IPS-15b (cell line): ENCODE measurements around the gene VEGFB.

Experiments
- H3K27me3 ChIP-seq: one replicate; pipeline ENCODE4 v1.6.1; 2013; ENCODE audit warnings: low read length; ENCODE audit not compliant: control insufficient read depth, insufficient read depth
- H3K36me3 ChIP-seq: one replicate; pipeline ENCODE4 v1.6.1; 2013; ENCODE audit warnings: low read length; ENCODE audit not compliant: control insufficient read depth, insufficient read depth
- H3K4me1 ChIP-seq: one replicate; pipeline ENCODE4 v1.6.1; 2013; ENCODE audit warnings: mild to moderate bottlenecking, low read length; ENCODE audit not compliant: control insufficient read depth, insufficient read depth
- H3K4me3 ChIP-seq: one replicate; pipeline ENCODE4 v1.5.1; 2013; ENCODE audit warnings: low read depth, low read length
- H3K9ac ChIP-seq: one replicate; pipeline ENCODE4 v1.6.1; 2013; ENCODE audit warnings: low read depth, mild to moderate bottlenecking, low read length
- H3K9me3 ChIP-seq: one replicate; pipeline ENCODE4 v1.6.1; 2013; ENCODE audit warnings: mild to moderate bottlenecking, low read length; ENCODE audit not compliant: control insufficient read depth, insufficient read depth

The VEGFB gene

DNA sequence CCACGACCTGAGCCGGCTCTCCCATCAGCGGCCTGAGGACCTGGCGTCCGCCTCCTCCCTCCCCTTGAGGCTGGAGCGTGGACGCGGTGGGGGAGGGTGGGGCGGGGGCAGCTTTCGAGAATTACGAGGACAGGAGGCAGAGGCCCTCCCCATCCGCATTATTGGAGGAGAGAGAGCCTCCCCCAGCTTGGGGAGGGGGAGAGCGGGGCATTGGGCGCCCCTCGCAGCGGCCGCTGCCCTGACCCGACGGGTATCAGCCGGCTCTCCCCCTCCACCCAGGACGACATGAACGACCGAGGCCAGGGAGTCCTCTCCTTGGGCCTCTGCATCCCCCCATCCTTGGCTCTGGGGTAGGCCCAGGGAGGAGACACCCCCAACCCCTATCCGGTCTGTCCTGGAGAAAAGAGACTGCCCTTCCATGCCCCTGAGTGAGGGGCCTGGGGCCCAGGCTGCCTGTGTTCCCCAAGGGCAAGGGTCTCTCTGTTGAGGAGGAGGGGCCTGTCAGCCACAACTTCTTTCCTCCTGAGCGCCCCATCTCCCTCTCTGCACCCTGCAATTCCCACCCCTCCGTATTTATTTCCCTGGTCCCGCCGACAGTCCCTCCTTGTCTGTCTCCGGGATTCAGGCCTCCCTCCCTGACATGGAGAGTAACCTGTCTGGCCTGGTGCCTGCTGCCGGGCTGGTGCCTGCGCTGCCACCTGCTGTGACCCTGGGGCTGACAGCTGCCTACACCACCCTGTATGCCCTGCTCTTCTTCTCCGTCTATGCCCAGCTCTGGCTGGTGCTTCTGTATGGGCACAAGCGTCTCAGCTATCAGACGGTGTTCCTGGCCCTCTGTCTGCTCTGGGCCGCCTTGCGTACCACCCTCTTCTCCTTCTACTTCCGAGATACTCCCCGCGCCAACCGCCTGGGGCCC is 51.8 kb downstream of the VEGFB start:
- Histone ChIP-seq H3K36me3 (no peaks in the 10 kb centered on the region), H3K9ac (no peak overlapping the region), H3K4me3 (peak overlapping the region; percentile 87), H3K27me3 (peaks cover 22% of the 10 kb centered on the region), H3K4me1 (no peaks in the 10 kb centered on the region), H3K9me3 (no peaks in the 10 kb centered on the region)

DNA sequence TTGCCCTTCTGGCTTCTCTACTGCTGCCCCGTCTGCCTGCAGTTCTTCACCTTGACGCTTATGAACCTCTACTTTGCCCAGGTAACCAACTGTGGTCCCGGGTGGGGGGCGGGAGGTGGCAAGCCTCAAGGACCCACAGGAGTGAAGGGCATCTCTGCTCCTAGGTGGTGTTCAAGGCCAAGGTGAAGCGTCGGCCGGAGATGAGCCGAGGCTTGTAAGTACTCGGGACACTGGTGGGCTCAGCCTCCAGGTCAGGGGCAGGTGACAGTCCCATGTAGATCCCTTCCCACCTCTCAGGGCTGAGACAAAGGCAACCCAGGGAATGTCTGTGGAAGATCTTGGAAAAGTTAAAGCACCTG is 52.4 kb downstream of the VEGFB start:
- Histone ChIP-seq H3K9me3 (no peaks in the 10 kb centered on the region), H3K9ac (no peak overlapping the region), H3K4me3 (no peak overlapping the region), H3K27me3 (peaks cover 26% of the 10 kb centered on the region), H3K4me1 (no peaks in the 10 kb centered on the region), H3K36me3 (no peaks in the 10 kb centered on the region)

DNA sequence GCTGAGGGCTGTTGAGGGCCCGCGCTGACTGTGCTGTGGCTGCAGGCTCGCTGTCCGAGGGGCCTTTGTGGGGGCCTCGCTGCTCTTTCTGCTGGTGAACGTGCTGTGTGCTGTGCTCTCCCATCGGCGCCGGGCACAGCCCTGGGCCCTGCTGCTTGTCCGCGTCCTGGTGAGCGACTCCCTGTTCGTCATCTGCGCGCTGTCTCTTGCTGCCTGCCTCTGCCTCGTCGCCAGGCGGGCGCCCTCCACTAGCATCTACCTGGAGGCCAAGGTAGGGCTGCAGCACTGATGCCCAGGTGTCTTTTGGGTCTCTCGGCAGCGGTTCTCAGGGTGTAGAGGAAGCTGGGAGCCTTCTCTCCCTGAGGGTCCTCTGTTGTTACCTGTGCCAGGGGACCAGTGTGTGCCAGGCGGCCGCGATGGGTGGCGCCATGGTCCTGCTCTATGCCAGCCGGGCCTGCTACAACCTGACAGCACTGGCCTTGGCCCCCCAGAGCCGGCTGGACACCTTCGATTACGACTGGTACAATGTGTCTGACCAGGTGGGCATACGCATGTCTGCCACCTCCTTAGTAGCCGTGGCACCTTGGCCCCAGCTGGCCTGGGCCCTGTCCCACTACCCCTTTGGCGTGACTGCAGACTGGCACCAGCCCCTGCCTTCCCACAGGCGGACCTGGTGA is 53.4 kb downstream of the VEGFB start:
- H3K27me3 ChIP-seq, result peaks cover 37% of the 10 kb centered on the region
- H3K9ac ChIP-seq, result no peak overlapping the region
- H3K4me3 ChIP-seq, result no peak overlapping the region
- no peaks in the 10 kb centered on the region for H3K36me3 ChIP-seq
- H3K4me1 ChIP-seq, result no peaks in the 10 kb centered on the region
- no peaks in the 10 kb centered on the region for H3K9me3 ChIP-seq

DNA sequence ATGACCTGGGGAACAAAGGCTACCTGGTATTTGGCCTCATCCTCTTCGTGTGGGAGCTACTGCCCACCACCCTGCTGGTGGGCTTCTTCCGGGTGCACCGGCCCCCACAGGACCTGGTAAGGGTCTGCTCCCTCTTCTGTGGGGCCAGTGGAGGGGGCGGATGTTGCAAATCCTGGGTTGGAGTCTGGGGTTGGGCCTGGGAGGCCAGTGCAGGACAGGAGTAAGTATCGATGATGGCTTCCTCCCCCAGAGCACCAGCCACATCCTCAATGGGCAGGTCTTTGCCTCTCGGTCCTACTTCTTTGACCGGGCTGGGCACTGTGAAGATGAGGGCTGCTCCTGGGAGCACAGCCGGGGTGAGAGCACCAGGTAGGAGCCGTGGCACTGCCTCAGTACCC is 54.0 kb downstream of the VEGFB start:
- no peaks in the 10 kb centered on the region for H3K9me3 ChIP-seq
- H3K36me3 ChIP-seq, result no peaks in the 10 kb centered on the region
- no peaks in the 10 kb centered on the region for H3K4me1 ChIP-seq
- H3K9ac ChIP-seq, result no peak overlapping the region
- peaks cover 42% of the 10 kb centered on the region for H3K27me3 ChIP-seq
- H3K4me3 ChIP-seq, result no peak overlapping the region
